ENCODE results near the gene MS4A8.

DNA sequence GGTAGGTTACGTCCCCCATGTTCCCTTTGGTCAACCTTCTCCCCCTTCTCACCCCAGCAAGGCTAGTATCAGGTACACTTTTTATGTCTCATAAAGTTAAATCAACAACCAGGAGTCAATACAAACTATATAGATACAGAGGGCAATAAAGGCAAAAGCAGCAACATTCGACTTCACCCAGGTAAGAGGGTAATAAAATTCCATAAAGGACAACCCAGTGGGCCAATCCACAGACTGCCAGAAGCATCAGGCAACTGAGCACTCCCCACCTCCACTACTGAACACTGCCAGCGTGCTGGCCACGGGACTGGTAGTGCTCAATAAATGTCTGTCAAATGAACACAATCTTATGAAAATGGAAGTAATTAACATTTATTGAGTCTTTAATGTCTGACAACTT, 20.0 kb downstream of the MS4A8 start:
- TF ChIP-seq, protein P1, sequence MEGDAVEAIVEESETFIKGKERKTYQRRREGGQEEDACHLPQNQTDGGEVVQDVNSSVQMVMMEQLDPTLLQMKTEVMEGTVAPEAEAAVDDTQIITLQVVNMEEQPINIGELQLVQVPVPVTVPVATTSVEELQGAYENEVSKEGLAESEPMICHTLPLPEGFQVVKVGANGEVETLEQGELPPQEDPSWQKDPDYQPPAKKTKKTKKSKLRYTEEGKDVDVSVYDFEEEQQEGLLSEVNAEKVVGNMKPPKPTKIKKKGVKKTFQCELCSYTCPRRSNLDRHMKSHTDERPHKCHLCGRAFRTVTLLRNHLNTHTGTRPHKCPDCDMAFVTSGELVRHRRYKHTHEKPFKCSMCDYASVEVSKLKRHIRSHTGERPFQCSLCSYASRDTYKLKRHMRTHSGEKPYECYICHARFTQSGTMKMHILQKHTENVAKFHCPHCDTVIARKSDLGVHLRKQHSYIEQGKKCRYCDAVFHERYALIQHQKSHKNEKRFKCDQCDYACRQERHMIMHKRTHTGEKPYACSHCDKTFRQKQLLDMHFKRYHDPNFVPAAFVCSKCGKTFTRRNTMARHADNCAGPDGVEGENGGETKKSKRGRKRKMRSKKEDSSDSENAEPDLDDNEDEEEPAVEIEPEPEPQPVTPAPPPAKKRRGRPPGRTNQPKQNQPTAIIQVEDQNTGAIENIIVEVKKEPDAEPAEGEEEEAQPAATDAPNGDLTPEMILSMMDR (IDR thresholded peaks at IDR 0.05 in 8 of 11, conservative IDR thresholded peaks at IDR 0.05 in 3 of 11), result no peak
- TF ChIP-seq POLR2A (IDR thresholded peaks at IDR 0.05), result no peak
- no peak for TF ChIP-seq POLR2AphosphoS5 (IDR thresholded peaks at IDR 0.05)

Measured in spleen (tissue), 7 donors.